HG03103 (cell line): ENCODE measurements around the gene AP4S1.
"Not testable (repeated sequence)": the region's sequence is repeated elsewhere in the genome, so short reads cannot be mapped to it uniquely, and the experiment has no call there.

Source experiments
- ATAC-seq: cut with Tn5 transposase; IDR thresholded peaks from one replicate; pipeline ENCODE4 v1.9.1; 2021; ENCODE audit warnings: low read depth; ENCODE audit not compliant: unreplicated experiment

AP4S1 gene

GRCh38 chr14:31004007-31004406 is 21.4 kb upstream of the AP4S1 start:
- not testable (repeated sequence) for ATAC-seq

DNA sequence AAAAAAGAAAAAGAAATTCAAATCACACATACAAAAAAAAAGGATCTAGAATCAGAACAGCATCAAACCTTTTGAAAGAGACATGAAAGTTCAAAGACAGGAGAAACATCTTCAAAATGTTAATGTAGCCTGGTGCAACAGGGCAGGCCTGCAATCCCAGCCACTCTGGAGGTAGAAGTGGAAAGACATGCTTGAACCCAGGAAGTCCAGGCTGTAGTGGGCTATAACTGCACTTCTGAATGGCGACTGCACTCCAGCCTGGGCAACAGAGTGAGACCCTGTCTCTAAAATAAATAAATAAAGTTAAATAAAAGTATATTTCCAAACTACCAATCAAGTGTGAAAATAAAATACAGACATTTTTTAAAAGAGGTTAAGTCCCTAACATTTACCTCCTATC is 18.7 kb upstream of the AP4S1 start:
- ATAC-seq, result no peak

- ATAC-seq, result no peak
These were observed 15.4 kb upstream of the AP4S1 start for GRCh38 chr14:31009836-31010574.

DNA sequence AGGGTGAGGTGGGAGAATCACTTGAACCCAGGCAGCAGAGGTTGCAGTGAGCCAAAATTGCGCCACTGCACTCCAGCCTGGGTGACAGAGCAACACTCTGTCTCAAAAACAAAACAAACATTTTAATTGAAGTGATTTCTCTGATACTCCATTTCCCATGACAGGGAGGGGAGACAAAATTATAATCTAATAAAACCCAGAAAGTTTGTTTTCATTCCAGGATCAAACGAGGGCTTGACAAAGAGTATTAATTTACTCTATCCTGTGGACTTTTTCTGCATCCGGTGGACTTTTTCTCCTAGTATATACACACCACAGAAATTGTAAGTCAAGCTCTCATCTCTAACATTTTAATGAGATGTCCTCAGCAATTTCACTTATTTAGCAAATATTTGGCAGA is 14.5 kb upstream of the AP4S1 start:
- ATAC-seq, result no peak

DNA sequence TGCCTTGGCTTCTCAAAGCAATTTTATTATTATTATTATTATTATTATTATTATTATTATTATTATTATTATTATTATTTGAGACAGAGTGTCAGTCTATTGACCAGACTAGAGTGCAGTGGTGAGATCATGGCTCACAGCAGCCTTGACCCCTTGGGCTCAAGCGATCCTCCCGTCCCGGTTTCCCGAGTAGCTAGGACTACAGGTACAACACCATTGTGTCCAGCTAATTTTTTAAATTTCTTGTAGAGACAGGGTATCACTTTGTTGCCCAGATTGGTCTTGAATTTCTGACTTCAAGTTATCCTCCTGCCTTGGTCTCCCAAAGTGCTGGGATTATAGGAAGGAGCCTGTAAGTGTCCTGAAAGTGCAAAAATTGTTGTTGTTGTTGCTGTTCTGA is 11.6 kb upstream of the AP4S1 start:
- no peak for ATAC-seq

DNA sequence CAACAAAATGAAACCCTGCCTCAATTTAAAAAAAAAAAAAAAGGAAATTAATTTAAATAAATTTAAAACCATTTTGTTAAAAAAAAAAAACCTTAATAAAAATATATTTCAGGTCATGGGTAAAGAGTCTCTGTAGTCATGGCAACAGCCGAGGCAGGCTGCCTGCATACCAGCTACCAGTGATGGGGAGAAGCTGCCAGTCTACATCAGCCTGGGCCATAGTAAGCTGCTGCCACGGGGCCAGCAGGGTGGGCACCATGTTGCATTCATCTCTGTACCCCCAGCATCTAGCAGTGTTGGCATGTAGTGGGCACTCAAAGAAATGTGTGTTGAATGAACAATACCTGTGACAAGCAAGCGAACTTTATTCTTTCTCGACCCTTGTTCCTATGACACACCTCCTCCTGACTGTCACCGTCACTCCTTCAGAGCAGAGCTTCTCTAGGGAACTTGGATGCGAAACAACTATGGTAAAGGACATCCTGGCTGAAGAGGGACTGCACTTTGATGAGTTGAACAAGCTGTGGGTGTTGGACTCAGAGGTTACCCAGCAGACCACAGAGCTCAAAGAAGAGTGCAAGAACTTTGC is 7.3 kb upstream of the AP4S1 start:
- ATAC-seq, result no peak

- ATAC-seq, result no peak
These were observed 4.4 kb upstream of the AP4S1 start for GRCh38 chr14:31020834-31021575.

DNA sequence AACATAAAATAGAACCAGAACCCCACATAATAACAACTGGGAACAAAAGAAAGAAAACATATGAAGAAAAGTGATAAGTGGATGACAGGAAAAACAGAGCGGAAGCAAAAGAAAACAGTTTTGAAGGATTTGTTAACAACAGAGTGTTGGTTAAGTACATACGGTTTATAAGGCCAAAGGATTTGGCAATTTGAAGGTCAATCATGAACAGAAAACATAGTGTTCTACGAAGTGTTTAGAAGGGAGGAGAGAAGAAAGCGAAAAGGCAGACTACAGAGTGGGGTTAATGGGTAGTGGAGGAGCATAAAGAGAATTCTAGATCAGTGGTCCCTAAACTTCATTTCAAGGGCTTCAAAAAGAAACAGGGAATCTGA is 3.9 kb upstream of the AP4S1 start:
- ATAC-seq, result no peak

DNA sequence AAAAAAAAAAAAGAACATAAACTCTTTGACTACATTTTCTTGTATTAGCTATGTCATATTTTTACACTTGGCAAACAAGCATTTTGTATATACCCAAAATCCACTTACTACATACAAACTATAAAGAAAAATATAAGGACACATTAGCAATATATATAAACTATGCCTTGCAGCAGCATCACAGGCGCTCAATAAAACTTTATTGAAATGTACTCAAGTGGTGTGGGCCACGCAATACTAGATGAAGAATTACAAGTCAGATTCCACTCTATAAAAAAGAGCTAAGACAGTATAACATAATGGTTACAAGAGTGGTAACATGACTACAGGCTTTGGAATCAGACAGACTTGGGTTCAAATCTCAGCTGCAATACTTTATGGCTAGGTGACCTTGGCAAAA is 3.1 kb upstream of the AP4S1 start:
- ATAC-seq, result no peak

GRCh38 chr14:31024010-31024480 is 1.4 kb upstream of the AP4S1 start:
- ATAC-seq, result no peak

DNA sequence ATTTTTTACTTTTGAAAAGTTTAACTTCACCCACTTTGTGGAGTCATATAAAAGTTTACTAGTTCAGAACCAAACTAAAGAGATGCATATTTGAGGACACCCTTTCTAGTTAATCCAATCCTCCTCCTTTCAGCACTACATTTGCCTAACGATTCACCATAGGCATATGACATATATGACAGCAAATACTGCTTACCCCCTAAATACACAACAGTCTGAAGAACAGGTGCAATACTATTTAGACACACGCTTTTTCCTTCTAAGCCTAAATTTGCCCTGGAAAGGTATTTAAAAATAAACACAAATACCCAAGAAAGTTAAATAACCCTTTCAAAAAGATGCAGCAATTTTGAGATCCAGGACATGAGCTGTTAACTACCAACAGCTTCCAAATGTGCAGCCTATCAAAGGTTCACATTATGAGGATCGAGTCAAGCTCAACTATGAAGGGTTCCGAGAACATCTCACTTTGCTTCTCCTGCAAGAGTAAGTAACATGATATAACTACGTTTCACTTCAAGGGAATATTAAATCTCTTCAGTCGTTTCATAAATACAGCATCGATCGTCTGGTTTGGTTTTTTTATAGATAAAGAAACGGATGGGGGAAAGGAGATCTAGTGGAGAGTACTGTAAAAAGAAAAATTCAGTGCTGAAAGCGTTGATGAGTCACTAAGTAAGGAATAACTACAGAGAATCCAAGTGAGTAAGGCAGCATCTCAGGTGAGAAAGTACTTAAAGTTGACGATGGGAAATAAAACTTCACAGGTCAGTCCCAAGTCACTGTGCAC is 677 bp upstream of the AP4S1 start:
- no peak for ATAC-seq

- ATAC-seq, result no peak
These were observed 614 bp downstream of the AP4S1 start, which contains the start of gene STRN3 for GRCh38 chr14:31026077-31026449. Gene STRN3, minus strand, starts transcription at chr14:31026379. Its CDS starts 194 bp downstream, at chr14:31026185.

GRCh38 chr14:31026450-31027235 is 1.2 kb downstream of the AP4S1 start:
- peak; percentile 91 for ATAC-seq

- ATAC-seq, result no peak
These were observed 2.4 kb downstream of the AP4S1 start for GRCh38 chr14:31027847-31028246.

GRCh38 chr14:31029016-31029970 is 3.8 kb downstream of the AP4S1 start:
- ATAC-seq, result no peak

DNA sequence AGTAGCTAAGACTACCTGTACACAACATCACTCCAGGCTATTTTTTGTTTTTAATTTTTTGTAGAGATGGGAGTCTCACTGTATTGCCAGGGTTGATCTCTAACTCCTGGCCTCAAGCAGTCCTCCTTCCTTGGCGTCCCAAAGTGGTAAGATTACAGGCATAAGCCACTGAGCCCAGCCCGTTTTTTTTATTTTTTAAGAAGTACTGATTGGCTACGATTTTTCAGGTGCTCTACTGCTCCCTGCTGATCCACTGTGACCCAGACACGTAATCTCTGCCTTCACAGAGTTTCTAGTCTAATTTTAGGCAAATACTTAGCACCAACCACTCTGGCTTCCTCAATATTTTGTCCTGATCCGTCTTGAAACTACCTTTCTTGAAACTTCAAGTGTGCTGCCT is 5.0 kb downstream of the AP4S1 start:
- ATAC-seq, result no peak

DNA sequence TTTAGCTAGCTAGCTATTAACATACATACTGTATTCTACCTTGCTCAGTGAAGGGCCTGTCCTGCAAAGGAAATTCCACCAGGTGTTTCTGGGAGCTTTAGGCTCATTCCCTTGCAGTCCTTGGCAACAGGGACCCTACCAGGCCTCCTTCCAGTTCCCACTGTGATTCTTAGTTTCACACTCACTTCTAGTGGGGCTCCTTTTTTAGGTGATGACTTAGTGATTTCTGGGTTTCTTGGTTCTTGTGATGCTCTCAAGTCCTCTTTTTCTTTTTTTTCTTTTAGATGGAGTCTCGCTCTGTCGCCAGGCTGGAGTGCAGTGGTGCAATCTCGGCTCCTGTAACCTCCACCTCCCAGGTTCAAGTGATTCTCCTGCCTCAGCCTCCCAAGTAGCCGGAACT is 11.1 kb downstream of the AP4S1 start:
- ATAC-seq, result no peak

GRCh38 chr14:31037709-31038221 is 12.3 kb downstream of the AP4S1 start:
- ATAC-seq, result no peak
